Measurements from ENCODE around the gene CNP. TPM values are rescaled to one million over a fixed set of nuclear protein-coding genes. Genes with fewer than 3 reads are reported as not detected.

CNP gene
- total RNA-seq, 1 experiment from 2014 or later: 79.9 TPM

DNA sequence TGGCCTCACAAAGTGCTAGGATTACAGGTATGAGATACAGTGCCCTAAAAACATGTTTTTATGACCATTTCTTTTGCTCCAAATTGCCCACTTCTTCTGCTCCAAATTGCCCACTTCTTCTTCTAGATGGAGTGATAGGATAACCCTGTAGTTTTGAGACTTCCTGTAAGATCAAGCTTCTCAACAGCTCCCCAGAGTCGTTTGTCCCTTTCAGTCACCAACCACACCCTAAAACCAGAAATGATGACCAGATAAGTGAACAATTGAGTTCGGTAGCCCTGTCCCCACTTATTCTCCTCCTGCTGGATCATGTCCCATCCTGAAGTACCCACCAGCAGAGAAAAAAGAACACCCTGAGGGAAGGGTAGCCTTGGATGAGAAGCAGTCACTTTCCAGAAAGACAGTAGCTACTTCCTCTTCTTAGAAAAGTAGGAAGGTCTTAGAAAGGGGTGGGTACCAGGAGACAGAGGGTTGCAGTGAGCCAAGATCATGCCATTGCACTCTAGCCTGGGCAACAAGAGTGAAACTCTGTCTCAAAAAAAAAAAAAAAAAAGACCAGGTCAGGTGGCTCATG is 33.7 kb upstream of the CNP start:
- H3K36me3 ChIP-seq (ENCODE audit: control insufficient read depth, insufficient read depth, low read length): no peaks in the 10 kb centered on the region
- CTCF ChIA-PET: interaction anchor here (0.7 kb wide), 1 partner anchor 51 kb away, joined by 4 read pairs; no protein-coding TSS in a partner anchor
- DNase-seq (ENCODE audit: low read depth, low spot score) (no peak), ATAC-seq (no peak)
- intact Hi-C loops (cut with micrococcal nuclease; ENCODE audit: unreplicated experiment): no loop called here
- no peak overlapping the region for H3K27ac ChIP-seq (ENCODE audit: low read length)
- POLR2A ChIA-PET: interaction anchor here (0.5 to 0.6 kb wide), 5 partner anchors 13 to 739 kb away, joined by 3 to 11 read pairs (median 4); no protein-coding TSS in a partner anchor
- TF ChIP-seq, protein P1, sequence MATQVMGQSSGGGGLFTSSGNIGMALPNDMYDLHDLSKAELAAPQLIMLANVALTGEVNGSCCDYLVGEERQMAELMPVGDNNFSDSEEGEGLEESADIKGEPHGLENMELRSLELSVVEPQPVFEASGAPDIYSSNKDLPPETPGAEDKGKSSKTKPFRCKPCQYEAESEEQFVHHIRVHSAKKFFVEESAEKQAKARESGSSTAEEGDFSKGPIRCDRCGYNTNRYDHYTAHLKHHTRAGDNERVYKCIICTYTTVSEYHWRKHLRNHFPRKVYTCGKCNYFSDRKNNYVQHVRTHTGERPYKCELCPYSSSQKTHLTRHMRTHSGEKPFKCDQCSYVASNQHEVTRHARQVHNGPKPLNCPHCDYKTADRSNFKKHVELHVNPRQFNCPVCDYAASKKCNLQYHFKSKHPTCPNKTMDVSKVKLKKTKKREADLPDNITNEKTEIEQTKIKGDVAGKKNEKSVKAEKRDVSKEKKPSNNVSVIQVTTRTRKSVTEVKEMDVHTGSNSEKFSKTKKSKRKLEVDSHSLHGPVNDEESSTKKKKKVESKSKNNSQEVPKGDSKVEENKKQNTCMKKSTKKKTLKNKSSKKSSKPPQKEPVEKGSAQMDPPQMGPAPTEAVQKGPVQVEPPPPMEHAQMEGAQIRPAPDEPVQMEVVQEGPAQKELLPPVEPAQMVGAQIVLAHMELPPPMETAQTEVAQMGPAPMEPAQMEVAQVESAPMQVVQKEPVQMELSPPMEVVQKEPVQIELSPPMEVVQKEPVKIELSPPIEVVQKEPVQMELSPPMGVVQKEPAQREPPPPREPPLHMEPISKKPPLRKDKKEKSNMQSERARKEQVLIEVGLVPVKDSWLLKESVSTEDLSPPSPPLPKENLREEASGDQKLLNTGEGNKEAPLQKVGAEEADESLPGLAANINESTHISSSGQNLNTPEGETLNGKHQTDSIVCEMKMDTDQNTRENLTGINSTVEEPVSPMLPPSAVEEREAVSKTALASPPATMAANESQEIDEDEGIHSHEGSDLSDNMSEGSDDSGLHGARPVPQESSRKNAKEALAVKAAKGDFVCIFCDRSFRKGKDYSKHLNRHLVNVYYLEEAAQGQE (IDR thresholded peaks at IDR 0.05; ENCODE audit: insufficient read depth in 1 of 2, low read depth in 2 of 2, low read length in 1 of 2): no peak
- TF ChIP-seq TCF7L2 (IDR thresholded peaks at IDR 0.05; ENCODE audit: low read depth, low read length): no peak
- in situ Hi-C loops (cut with HindIII; ENCODE audit: low pct_unique_long_range_greater_than_20kb, low sequenced_read_pairs): no loop called here
- peaks cover 7% of the 10 kb centered on the region; the same call in 1 of the 2 replicates for H3K4me1 ChIP-seq (ENCODE audit: control insufficient read depth, insufficient read depth, low read length)
- BruUV-seq (replicated peaks): no TSS peak
- H3K4me3 ChIP-seq (ENCODE audit: low read depth in 2 of 2, low read length in 2 of 2): no peak overlapping the region
- H3K9me3 ChIP-seq (ENCODE audit: control insufficient read depth, insufficient read depth, low read depth, low read length): no peaks in the 10 kb centered on the region
- no peaks in the 10 kb centered on the region for H3K27me3 ChIP-seq (ENCODE audit: control insufficient read depth, insufficient read depth, low read length)

DNA sequence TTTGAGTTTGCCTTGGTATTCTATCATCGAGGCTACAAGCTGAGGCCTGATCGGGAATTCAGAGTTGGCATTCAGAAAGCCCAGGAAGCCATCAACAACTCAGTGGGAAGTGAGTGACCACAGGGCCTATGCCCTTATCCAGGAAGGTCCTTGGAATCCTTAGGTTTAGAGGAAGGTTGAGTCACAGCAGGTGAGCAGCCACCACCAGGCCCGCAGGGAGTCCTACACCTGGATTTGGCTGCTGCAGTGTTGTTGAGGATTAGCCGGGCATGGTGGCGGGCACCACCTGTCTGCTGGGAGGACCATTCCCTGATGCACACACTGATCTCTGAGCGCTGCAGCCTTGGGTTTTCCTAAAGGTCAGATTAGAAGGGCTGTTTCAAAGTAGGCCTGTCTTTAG is 31.0 kb upstream of the CNP start:
- Histone ChIP-seq H3K9me3 (ENCODE audit: control insufficient read depth, insufficient read depth, low read depth, low read length) (no peaks in the 10 kb centered on the region), H3K27ac (ENCODE audit: low read length) (no peak overlapping the region), H3K36me3 (ENCODE audit: control insufficient read depth, insufficient read depth, low read length) (no peaks in the 10 kb centered on the region), H3K4me3 (ENCODE audit: low read depth in 2 of 2, low read length in 2 of 2) (no peak overlapping the region), H3K27me3 (ENCODE audit: control insufficient read depth, insufficient read depth, low read length) (no peaks in the 10 kb centered on the region), H3K4me1 (ENCODE audit: control insufficient read depth, insufficient read depth, low read length) (no peaks in the 10 kb centered on the region)
- ATAC-seq (no peak), DNase-seq (ENCODE audit: low read depth, low spot score) (no peak)
- in situ Hi-C loops (cut with HindIII; ENCODE audit: low pct_unique_long_range_greater_than_20kb, low sequenced_read_pairs): no loop called here
- intact Hi-C loops (cut with micrococcal nuclease; ENCODE audit: unreplicated experiment): no loop called here
- BruUV-seq (replicated peaks): no TSS peak
- POLR2A ChIA-PET: interaction anchor here (0.5 kb wide), 2 partner anchors 41 to 45 kb away, joined by 5 to 9 read pairs; no protein-coding TSS in a partner anchor
- CTCF ChIA-PET: no interaction called here
- no peak for TF ChIP-seq TCF7L2 (IDR thresholded peaks at IDR 0.05; ENCODE audit: low read depth, low read length)
- TF ChIP-seq, protein P2, sequence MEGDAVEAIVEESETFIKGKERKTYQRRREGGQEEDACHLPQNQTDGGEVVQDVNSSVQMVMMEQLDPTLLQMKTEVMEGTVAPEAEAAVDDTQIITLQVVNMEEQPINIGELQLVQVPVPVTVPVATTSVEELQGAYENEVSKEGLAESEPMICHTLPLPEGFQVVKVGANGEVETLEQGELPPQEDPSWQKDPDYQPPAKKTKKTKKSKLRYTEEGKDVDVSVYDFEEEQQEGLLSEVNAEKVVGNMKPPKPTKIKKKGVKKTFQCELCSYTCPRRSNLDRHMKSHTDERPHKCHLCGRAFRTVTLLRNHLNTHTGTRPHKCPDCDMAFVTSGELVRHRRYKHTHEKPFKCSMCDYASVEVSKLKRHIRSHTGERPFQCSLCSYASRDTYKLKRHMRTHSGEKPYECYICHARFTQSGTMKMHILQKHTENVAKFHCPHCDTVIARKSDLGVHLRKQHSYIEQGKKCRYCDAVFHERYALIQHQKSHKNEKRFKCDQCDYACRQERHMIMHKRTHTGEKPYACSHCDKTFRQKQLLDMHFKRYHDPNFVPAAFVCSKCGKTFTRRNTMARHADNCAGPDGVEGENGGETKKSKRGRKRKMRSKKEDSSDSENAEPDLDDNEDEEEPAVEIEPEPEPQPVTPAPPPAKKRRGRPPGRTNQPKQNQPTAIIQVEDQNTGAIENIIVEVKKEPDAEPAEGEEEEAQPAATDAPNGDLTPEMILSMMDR (IDR thresholded peaks at IDR 0.05): no peak
- no peak for TF ChIP-seq POLR2AphosphoS5 (IDR thresholded peaks at IDR 0.05; ENCODE audit: low read depth, low read length)
- TF ChIP-seq, protein P1 (IDR thresholded peaks at IDR 0.05; ENCODE audit: insufficient read depth in 1 of 2, low read depth in 2 of 2, low read length in 1 of 2): no peak
- TF ChIP-seq SIN3A (IDR thresholded peaks at IDR 0.05; ENCODE audit: borderline replicate concordance, insufficient read depth, low read depth, low read length): no peak

Measured in Panc1 (cell line).